Neural progenitor cell (in vitro differentiated cells): ENCODE data around the gene UACA.
"Not testable (repeated sequence)": the region's sequence is repeated elsewhere in the genome, so short reads cannot be mapped to it uniquely, and the experiment has no call there.

ENCODE experiments used
- EZH2 ChIP-seq: fragments of 200-600 bp; sonication (generic); IDR thresholded peaks from 2 replicates; pipeline ENCODE4 v1.6.1; 2017; ENCODE audit warnings: antibody characterized with exemption, mild to moderate bottlenecking, moderate library complexity
- EZH2phosphoT487 ChIP-seq: fragments of 200-600 bp; sonication (generic); IDR thresholded peaks from 2 replicates; pipeline ENCODE4 v1.6.1; 2017; ENCODE audit warnings: antibody characterized with exemption
- TF ChIP-seq, protein P1 (sequence below): fragments of 200-600 bp; sonication (generic); IDR thresholded peaks from 2 replicates; pipeline ENCODE4 v1.5.1; 2017; ENCODE audit warnings: antibody characterized with exemption, mild to moderate bottlenecking

DNA sequence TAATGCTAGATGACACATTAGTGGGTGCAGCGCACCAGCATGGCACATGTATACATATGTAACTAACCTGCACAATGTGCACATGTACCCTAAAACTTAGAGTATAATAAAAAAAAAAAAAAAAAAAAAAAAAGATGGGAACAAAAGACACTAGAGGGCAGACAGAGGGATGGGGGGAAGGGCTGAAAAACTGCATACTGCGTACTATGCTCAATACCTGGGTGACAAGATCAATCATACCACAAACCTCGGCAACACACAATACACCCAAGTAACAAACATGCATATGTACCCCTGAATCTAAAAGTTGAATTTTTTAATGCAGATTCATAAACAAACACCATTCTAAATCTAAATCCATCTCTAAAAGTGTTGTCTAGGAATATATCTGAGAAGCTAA is 28.3 kb downstream of the UACA start:
- TF ChIP-seq, protein P1, sequence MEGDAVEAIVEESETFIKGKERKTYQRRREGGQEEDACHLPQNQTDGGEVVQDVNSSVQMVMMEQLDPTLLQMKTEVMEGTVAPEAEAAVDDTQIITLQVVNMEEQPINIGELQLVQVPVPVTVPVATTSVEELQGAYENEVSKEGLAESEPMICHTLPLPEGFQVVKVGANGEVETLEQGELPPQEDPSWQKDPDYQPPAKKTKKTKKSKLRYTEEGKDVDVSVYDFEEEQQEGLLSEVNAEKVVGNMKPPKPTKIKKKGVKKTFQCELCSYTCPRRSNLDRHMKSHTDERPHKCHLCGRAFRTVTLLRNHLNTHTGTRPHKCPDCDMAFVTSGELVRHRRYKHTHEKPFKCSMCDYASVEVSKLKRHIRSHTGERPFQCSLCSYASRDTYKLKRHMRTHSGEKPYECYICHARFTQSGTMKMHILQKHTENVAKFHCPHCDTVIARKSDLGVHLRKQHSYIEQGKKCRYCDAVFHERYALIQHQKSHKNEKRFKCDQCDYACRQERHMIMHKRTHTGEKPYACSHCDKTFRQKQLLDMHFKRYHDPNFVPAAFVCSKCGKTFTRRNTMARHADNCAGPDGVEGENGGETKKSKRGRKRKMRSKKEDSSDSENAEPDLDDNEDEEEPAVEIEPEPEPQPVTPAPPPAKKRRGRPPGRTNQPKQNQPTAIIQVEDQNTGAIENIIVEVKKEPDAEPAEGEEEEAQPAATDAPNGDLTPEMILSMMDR, result not testable (repeated sequence)
- not testable (repeated sequence) for TF ChIP-seq EZH2, EZH2phosphoT487
